GM18520 (cell line): ENCODE data around the gene COL26A1.

Experiments used
- ATAC-seq: cut with Tn5 transposase; IDR thresholded peaks from one replicate; pipeline ENCODE4 v1.9.1; 2021; ENCODE audit not compliant: unreplicated experiment

Gene COL26A1

GRCh38 chr7:101563198-101563901 is 200.7 kb downstream of the COL26A1 start:
- ATAC-seq = no peak

GRCh38 chr7:101563943-101564777 is 201.5 kb downstream of the COL26A1 start:
- ATAC-seq = no peak

- no peak for ATAC-seq
Observed at GRCh38 chr7:101564778-101565211, 202.1 kb downstream of the COL26A1 start.

GRCh38 chr7:101565601-101566209 is 203.0 kb downstream of the COL26A1 start:
- ATAC-seq = no peak

GRCh38 chr7:101567230-101567629 is 204.6 kb downstream of the COL26A1 start:
- no peak for ATAC-seq

- no peak for ATAC-seq
Observed at GRCh38 chr7:101572156-101572555, 209.5 kb downstream of the COL26A1 start.

GRCh38 chr7:101575168-101575567 is 212.5 kb downstream of the COL26A1 start:
- ATAC-seq = no peak

- ATAC-seq = no peak
Observed at GRCh38 chr7:101575721-101576120, 213.0 kb downstream of the COL26A1 start.

- no peak for ATAC-seq
Observed at GRCh38 chr7:101576998-101577397, 214.3 kb downstream of the COL26A1 start.

- ATAC-seq = no peak
Observed at GRCh38 chr7:101578552-101578951, 215.9 kb downstream of the COL26A1 start.

GRCh38 chr7:101580596-101580995 is 217.9 kb downstream of the COL26A1 start:
- ATAC-seq = no peak

GRCh38 chr7:101581891-101582290 is 219.2 kb downstream of the COL26A1 start:
- no peak for ATAC-seq

GRCh38 chr7:101582971-101583370 is 220.3 kb downstream of the COL26A1 start:
- no peak for ATAC-seq

GRCh38 chr7:101586078-101586905 is 223.6 kb downstream of the COL26A1 start:
- no peak for ATAC-seq

GRCh38 chr7:101586906-101587677 is 224.4 kb downstream of the COL26A1 start:
- no peak for ATAC-seq

- ATAC-seq = no peak
Observed at GRCh38 chr7:101588131-101588935, 225.7 kb downstream of the COL26A1 start.

GRCh38 chr7:101589052-101589451 is 226.4 kb downstream of the COL26A1 start:
- no peak for ATAC-seq

GRCh38 chr7:101589976-101590662 is 227.4 kb downstream of the COL26A1 start:
- no peak for ATAC-seq
